H54 (cell line): ENCODE measurements around the gene MUC2.

ENCODE experiments used
- DNase-seq: peaks from one replicate; pipeline ENCODE4 v3.0.0; 2011; ENCODE audit warnings: low spot score, mixed read lengths; ENCODE audit not compliant: insufficient read length
- FAIRE-seq: peaks from 3 replicates; lab custom pipeline; 2011; peaks lifted over from hg19 to GRCh38; lab: Jason Lieb, UNC
- POLR2A ChIP-seq: IDR thresholded peaks from 2 replicates; pipeline ENCODE4 v1.6.1; 2011; ENCODE audit warnings: low read depth, mild to moderate bottlenecking, low read length

Gene MUC2

GRCh38 chr11:1074244-1075221 lies at the start of gene MUC2:
MUC2 (plus strand) TSS chr11:1074874.
- DNase-seq: no peak
- no peak for TF ChIP-seq POLR2A
- FAIRE-seq: no peak

DNA sequence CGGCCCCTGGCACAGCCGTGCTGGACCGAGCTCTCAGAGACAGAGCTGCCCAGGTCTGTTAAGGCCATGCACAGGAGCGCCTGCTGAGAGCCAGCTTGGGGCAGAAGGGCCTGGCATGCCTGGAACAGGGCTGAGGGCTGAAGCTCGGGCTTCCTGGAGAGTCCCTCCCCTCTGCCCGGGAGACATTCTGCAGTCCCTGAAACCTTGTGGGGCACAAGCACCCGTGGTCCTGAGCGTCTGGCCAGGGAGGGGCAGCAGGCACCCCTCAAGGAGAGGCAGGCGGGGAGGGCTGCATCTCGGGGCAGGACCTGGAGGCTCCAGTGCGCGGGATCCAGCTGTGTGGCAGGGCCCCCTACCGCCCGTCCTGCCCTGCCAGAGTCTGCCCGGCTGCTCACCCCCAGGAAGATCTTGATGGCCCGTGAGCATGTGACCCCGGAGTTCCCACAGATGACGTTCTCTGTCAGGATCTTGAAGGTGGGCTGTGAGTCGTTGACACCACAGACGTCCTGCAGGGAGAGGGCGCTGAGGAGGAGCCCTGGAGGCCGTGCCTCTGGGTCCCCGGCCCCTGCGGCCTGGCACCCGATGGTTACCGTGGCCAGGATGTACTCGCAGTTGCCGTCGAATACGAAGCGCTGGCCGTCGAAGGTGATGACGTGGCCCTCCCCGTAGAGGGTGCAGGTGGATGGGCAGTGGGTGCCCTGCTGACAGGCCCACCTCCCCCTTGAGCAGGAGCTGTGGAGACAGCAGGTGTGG lies 49.1 kb upstream of the MUC2 start:
- no peak for DNase-seq
- TF ChIP-seq POLR2A: no peak
- no peak for FAIRE-seq

DNA sequence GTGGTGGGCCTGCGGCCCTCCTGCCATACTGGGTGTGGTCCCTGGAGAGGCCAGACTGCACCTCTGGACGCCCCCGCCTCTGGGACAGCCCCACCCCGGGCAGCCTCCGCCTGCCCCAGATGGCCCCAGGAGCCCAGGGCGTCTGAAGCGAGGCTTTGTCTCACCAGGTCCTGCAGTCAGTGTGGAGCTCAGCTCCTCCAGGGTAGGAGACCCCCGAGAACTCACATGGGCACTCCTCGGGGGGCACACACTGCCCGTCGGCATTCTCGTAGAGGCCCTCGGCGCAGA lies 48.6 kb upstream of the MUC2 start:
- no peak for TF ChIP-seq POLR2A
- no peak for FAIRE-seq

DNA sequence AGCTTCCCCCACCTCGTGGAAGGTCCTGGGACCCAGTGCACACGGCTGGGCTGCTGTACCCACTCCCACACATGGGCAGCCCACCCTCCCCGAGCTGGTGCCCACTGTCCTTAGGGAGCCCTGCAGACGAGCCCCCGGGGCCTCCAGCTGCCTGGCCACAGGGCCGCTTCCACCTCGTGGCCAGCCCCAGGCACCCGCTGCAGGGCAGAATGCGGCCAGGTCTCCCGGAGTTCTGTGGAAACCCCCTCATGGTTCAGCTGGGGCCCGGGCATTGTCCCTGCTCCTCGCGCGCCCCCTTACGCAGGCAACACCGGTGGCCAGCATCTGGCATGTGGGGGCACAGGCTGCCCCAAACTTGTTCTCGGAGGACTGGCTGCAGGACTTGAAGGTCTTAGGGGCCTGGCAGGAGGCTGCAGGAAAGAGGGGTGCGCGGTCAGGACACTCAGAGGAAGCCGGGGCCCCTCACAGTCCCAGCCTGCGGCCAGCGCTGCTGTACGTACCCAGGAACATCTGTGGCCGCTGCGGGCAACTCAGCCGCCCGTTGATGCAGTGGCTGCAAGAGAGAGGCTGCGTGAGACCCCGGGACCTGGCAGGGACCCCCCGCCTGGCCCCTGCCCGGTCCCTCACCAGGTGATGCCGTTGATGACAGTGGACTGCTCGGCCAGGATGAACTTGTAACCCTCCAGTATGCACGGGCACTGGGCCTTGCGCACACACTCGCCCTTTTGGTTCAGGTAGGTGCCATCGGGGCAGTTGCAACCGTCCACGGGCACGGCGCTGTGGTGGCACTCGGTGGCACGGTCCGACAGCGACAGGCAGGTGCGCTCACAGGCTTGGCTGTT lies 47.8 kb upstream of the MUC2 start:
- no peak for TF ChIP-seq POLR2A
- DNase-seq (no peak), FAIRE-seq (no peak)

More for the DNA sequence above, 48.6 kb upstream of the MUC2 start:
- DNase-seq: no peak

DNA sequence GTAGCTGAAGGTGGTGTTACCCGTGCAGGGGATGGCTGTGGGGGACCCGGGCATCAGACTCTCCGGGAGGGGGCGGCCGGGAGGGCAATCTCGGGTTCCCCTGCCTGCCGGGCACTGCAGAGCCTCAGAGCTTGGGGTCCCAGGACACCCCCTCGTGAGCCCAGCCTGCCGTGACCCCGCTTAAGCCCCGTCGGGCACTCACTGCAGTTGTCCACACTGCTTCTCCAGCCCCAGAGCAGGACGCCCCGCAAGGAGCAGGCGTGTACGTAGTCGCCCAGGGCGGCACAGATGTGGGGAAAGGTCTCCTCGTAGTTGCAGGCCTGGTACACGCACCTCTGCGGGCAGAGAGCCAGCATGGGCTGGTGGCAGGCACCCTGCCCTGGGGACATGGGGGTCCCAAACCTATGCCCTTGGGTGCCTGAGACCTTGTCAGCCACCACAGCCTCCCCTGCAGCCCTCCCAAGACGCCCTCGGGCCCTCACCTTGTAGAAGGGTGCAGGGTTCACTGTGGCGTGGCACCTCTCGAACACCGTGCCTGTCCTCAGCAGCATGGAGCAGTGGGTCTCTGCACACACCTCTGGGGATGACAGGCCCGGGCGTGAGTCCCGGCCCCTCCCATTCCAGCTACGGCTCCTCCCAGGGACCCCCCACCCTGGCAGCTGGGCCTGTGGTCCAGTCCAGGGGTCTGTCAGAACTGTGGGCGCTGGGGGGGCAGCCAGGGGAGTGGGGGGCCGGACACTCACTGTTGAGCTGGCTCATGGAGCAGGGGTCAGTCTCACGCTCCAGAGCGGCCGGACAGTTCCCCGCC lies 47.0 kb upstream of the MUC2 start:
- no peak for TF ChIP-seq POLR2A
- FAIRE-seq (no peak), DNase-seq (no peak)

DNA sequence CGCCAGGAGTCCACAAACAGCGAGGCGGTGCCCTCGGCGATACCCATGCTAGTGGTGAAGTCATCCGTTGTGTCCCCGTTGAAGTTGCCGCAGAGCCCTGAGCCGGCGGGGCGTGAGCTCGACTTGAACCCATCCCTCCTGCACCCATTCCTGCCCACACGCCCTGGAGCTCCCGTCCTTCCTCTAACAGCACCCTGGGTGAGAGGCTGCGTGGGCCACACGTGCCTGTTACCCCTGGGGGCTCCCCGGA lies 46.5 kb upstream of the MUC2 start:
- DNase-seq (no peak), FAIRE-seq (no peak)
- TF ChIP-seq POLR2A: no peak

- no peak for FAIRE-seq
Measured at GRCh38 chr11:1028616-1029015, 46.1 kb upstream of the MUC2 start.

DNA sequence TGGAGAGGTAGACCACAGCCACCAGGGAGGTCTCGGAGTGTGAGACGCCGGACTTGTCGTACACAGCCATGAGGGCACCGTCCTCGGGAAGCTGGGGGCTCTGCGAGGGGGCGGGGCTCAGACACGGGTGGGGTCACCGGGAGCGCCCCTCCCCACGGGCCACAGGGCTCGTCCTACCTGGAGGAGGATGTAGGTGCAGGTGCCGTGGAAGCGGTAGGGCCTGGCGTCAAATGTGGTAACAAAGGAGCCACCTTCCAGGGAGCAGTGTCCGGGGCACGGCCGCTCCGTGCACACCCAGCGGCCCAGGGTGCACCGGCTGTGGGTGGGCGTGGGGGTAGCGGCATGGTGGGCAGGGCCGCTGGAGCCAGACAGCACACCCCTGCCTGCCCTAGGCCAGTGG lies 45.6 kb upstream of the MUC2 start:
- no peak for FAIRE-seq
- DNase-seq: no peak
- no peak for TF ChIP-seq POLR2A

More at GRCh38 chr11:1028616-1029015, 46.1 kb upstream of the MUC2 start:
- DNase-seq: no peak
- TF ChIP-seq POLR2A: no peak

GRCh38 chr11:1029654-1030053 lies 45.0 kb upstream of the MUC2 start:
- DNase-seq (no peak), FAIRE-seq (no peak)
- TF ChIP-seq POLR2A: no peak

DNA sequence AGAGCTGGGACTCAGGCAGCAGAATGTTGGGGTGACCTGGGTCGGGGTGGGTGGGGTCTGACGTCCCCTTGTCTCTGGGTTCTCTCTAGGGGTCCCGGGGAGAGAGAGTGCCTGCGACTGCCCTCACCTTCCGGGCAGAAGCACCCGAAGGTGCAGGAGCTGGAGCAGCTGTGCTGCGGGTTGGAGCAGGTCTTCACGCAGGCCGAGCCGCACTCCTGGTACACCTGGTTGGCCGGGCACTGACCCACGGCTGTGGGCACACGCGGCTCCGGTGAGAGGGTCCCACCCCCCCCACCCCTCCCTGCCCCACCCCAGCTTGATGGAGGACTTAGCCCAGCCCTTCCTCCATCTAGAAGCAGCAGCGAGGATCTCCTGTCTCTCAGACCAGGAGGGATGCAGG lies 44.6 kb upstream of the MUC2 start:
- DNase-seq (no peak), FAIRE-seq (no peak)
- no peak for TF ChIP-seq POLR2A

DNA sequence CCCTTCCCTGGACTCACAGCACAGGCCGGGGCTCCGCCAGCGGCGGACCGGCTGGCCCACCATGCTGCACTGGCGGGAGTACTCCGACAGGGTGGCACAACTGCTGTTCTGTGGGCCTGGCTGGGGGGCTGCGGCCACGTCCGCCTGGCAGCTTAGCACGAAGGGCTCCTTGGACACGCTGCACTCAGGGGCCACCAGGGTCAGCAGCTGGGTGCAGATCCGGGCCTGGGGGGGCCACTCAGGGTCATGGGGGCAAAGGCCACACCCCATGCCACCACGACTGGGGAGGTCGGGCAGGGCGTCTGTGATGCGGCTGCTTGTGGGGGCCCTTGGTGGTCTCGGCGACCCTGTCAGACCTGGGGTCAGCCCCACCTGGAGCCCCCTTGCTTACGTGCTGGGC lies 44.1 kb upstream of the MUC2 start:
- TF ChIP-seq POLR2A: no peak
- no peak for DNase-seq
- no peak for FAIRE-seq

- FAIRE-seq: no peak
- no peak for TF ChIP-seq POLR2A
- DNase-seq: no peak
Measured at GRCh38 chr11:1031121-1031899, 43.4 kb upstream of the MUC2 start.
